Stimulated activated CD4-positive, alpha-beta T cell treated with anti-CD3 and anti-CD28 coated beads, Interleukin-2, amount 100 ng/mL, for 24 hours (primary cell): ENCODE measurements around the gene GFY.

ENCODE experiments used
- DNase-seq, 2 donors: peaks; one replicate each; pipeline ENCODE4 v3.0.0-alpha.2; 2020

The GFY gene

DNA sequence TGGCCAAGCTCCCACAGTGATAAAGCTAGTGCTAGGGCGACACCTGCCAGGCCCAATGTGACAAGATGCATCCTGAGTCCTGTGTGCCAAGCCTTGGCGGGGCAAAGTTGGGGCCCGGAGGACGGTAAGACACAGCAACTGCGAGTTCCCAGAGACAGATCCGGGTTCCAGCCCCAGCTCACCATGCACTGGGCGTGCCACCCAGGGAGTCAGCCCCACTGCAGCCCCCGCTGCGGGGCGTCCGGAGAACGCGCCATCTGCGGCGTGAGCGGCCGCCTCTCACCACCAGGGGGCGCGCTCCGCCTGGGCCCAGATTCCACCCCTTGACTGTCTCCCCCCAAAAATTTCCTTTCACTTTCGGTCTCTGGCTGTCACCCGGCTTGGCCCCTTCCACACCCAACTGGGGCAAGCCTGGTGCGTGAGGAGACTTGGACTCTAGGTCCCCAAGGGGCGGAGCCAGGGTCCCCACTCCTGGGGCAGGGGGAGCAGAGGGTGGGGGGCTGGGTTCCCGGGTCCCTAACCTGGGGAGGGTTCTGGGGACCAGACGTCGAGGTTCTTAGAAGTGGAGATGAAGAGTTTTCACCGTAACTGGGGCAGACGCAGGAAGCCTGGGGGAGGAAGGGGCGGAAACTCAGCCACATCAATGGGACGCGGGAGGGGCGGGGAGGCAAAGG is 48.8 kb downstream of the GFY start, which contains the start of gene FLT3LG:
TSS of gene FLT3LG (plus strand) at position 348 of the 674 bp plus-strand sequence. CDS start 425 bp downstream, outside the sequence.
- peak; percentile 90 to 92 for DNase-seq

DNA sequence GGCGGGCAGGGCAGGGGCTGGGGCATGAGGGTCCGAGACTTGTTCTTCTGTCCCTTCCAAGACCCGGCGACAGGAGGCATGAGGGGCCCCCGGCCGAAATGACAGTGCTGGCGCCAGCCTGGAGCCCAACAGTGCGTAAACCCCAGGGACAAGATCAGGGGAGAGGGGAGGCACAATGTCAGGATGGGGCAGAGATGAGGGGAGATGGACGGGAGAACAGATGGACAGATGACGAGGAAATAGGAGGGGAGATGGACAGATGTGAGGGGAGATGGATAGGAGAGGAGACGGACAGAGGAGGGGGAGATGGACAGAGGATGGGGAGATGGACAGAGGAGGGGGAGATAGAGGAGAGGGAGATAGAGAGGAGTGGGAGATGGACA is 49.3 kb downstream of the GFY start:
- DNase-seq: no peak

DNA sequence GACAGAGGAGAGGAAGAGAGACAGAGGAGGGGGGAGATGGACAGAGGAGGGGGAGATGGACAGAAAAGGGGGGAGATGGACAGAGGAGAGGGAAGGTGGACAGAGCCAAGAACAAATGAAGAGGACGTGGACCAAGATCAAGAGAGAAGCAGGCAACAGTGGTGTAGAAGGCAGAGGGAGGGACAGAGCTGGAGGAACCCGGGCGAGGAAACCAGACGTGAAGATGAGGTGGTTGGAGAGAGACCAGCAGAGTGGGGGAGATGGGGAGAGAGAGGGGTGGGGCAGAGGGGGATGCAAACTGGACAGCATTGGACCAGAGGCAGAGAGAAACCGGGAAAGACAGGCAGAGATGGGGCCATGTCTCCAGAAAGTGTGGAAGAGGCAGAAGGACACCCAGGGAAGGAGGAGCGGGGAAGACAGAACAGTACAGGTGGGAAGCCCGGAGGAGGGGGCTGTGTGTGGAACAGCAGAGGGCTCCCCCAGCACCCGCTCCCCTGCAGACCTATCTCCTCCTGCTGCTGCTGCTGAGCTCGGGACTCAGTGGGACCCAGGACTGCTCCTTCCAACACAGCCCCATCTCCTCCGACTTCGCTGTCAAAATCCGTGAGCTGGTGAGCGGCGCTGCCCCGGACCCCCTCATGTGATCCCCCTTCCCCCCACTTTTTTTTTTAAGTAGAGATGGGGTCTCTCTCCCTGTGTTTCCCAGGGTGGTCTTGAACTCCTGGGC is 50.2 kb downstream of the GFY start:
- DNase-seq: no peak

DNA sequence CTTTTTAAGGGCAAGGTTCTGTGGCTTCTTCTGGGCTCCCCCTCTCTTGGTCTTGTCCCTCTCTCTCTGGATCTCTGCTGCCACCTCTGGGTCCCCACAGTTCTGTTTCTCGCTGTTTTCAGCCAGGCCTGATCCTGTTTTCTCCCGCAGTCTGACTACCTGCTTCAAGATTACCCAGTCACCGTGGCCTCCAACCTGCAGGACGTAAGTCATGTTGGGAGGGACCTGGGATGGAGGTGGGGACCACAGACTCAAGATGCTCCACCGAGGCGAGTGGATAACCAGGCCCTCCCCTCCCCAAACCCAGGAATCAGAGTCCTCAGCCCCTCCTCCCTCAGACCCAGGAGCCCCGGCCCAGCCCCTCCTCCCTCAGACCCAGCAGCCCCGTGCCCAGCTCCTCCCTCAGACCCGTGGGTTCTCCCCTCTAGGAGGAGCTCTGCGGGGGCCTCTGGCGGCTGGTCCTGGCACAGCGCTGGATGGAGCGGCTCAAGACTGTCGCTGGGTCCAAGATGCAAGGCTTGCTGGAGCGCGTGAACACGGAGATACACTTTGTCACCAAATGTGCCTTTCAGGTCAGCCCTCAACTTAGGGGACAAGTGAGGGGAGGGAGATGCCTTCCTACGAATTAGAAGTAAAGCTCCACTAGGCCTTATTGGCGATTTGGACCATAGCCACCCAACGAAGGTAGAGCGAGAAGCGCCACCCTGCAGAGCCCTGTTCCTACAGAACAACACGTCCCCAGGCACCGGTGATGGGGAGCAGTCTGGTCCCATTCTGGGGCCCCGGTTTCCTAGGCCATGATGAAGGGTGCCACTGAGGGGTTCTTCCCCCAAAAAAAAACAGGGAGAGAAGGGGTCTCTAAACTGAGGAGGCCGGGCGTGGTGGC is 51.0 kb downstream of the GFY start:
- peak; percentile 81 to 85 for DNase-seq
